GM18868 (cell line): ENCODE results near the gene IL18R1.
"Not testable (repeated sequence)": the region's sequence is repeated elsewhere in the genome, so short reads cannot be mapped to it uniquely, and the experiment has no call there.

ENCODE experiments used
- ATAC-seq: cut with Tn5 transposase; IDR thresholded peaks from one replicate; pipeline ENCODE4 v1.9.1; 2021; ENCODE audit warnings: mild to moderate bottlenecking, moderate library complexity; ENCODE audit not compliant: unreplicated experiment

IL18R1 gene

GRCh38 chr2:102355526-102356380, at the start of gene IL18R1:
TSS of gene IL18R1 (plus strand) at chr2:102355796. CDS start at chr2:102362661, 6,865 bp downstream.
- ATAC-seq = peak; percentile 82

GRCh38 chr2:102306125-102306524, 49.5 kb upstream of the IL18R1 start:
- ATAC-seq = no peak

DNA sequence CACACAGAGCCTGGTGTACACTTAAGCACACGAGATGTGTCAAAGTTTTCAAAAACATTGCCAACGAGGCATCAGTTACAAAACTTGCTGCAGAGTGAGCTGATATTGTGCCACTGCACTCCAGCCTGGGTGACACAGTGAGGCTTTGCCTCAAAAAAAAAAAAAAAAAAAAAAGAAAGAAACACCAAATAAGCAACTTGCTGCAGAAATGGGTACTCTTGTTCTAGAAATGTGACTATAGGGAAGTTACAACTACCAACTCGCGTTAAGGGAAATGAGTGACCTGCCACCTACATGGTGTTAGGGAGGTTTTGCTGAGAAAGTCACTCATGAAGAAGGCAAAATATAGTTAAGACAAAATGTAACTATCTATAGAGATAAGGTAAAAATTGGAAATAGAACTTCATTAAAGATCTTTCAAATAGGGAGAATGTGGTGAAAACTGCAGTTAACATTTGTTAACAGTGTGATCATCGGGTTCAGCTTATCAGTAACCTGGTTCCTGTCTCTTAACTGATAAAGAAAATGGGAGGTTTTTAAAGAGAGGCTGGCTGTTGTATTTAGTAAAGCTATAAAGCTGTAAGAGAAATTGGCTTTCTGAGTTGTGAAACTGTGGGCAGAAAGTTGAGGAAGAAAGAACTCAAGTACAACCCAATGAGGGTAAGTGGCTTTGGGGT, 44.5 kb upstream of the IL18R1 start, which contains the start of gene IL1RL1:
IL1RL1 (plus strand) TSS at position 600 of the 677 bp plus-strand sequence. CDS start 26,702 bp downstream, outside the sequence.
- ATAC-seq = no peak

- no peak for ATAC-seq
Observed at GRCh38 chr2:102313025-102313424, 42.6 kb upstream of the IL18R1 start.

- no peak for ATAC-seq
Observed at GRCh38 chr2:102313471-102313870, 42.1 kb upstream of the IL18R1 start.

GRCh38 chr2:102313950-102314349, 41.6 kb upstream of the IL18R1 start:
- no peak for ATAC-seq

DNA sequence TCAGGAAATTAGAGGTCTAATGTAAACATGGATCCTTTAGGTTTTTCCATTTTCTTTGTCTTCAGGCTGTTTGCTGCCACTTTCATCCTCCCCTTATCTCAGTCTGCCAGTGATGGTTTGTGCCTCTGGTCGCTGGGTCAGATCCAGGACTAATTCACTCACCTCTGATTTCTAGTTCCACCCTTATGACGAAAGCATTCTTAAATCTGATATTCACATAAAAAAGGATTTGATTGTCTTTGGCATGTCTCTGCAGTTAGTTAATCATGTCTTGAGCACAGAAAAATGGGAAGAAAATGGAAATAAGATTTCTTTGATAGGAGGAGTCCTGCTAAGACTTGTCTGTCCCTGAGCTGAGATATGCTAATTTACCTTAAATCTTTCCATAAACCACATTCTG, 39.7 kb upstream of the IL18R1 start:
- ATAC-seq = no peak

DNA sequence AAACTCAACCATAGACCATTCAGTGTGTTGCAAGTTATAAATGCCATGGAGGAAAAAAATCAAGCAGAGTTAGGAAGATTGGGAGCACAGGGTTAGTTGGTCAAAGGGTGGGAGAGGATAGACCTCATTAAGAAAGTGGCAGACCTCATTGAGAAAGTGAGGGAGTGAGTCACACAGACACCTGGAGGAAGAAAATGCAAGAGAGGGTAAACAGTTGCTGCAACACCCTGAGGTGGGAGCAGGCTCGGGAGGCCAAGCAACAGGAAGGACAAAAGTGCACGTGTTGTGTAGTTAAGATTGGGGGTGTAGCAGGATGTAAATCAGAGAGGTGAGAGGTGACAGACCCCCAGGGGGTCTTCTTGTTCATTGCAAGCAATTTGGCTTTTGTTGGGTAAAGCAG, 37.9 kb upstream of the IL18R1 start:
- ATAC-seq = no peak

DNA sequence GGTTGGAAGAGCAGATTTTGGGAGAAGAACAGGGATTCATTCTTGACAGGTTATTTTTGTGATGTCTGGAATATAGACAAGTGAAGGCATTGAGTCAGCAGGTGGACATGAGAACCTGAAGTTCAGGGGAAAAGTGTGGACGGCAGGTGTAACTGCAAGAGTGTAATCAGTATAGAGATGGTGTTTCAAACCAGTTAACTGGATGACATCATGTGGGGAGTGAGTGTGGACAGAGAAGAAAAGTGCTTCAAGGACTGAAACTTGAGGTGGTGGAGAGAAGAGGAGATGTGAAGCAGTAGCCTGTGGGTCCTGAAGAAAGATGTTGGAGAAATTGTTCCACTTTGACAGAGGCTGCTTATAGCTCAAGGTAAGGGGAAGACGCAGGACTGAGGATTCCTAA, 37.2 kb upstream of the IL18R1 start:
- no peak for ATAC-seq

GRCh38 chr2:102321941-102322719, 33.5 kb upstream of the IL18R1 start:
- ATAC-seq = no peak

- ATAC-seq = not testable (repeated sequence)
Observed at GRCh38 chr2:102324914-102325313, 30.7 kb upstream of the IL18R1 start.

GRCh38 chr2:102331311-102331980, 24.1 kb upstream of the IL18R1 start:
- ATAC-seq = no peak

DNA sequence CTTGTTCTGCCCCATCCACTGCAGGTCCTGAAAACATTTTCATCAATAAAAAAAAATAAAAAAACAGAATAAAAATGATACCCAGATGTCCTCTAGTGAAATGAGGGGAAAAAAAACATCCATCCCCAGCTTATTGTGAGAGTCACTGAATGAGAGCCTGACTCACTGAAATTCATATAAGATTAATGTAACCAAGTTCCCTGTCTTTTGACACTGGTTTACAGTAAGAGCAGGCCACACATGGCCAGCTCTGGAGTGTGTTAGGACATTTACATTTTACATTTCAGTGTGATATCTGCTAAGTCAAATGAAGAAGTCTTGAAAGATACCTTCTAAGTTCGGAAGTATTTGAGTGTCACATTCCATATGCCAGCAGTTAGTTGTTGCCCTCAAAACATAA, 21.1 kb upstream of the IL18R1 start:
- ATAC-seq = no peak

DNA sequence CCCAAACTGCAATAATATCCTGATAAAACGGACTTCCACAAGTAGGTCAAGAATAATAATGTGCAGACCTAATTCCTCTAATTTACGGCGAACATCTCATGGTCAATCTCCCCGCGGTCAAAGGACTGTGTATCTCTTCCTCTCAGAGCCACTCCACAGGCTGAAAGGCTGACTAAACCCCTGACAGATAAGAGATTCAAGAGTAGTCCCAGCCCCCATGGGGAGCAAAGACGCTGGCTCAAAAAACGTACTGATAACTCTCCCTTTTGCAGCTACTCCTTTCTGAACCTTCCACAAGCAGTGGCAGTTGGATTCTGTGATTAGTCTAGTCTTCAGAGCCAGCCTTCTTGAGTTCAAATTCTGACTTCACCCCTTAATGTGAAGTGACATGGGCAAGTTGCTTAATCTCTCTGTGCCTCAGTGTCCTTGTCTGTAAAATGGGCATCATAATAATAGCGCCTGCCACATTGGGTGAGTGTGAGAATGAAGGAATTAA, 19.7 kb upstream of the IL18R1 start:
- ATAC-seq = no peak

- no peak for ATAC-seq
Observed at GRCh38 chr2:102336502-102336945, 19.1 kb upstream of the IL18R1 start.

GRCh38 chr2:102337012-102337411, 18.6 kb upstream of the IL18R1 start:
- ATAC-seq = no peak

GRCh38 chr2:102337481-102338386, 17.9 kb upstream of the IL18R1 start:
- peak; percentile 62 for ATAC-seq

- ATAC-seq = no peak
Observed at GRCh38 chr2:102340778-102341177, 14.8 kb upstream of the IL18R1 start.

DNA sequence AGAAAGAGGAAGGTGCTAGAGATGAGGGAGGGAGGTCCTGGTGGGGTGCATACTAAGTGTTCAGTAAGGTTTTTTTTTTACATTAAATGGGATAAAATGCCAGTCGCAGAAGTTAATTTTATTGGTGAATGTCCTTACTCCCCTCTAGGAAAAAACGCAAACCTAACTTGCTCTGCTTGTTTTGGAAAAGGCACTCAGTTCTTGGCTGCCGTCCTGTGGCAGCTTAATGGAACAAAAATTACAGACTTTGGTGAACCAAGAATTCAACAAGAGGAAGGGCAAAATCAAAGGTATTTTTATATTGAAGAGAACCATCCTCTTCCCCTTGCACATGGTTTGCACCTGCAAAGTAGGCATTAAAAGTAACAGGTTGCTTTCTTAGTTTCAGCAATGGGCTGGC, 12.7 kb upstream of the IL18R1 start:
- no peak for ATAC-seq
